ENCODE measurements around the gene NPC1L1. TPM values are rescaled to one million over a fixed set of nuclear protein-coding genes. Genes with fewer than 3 reads are reported as not detected.

NPC1L1 gene
- total and polyA plus RNA-seq, 2 of the 13 experiments (the other 11 are each of a cell fraction or from before 2014, with no cell fraction given) = 4.8 to 14.5 TPM

- H3K27me3 ChIP-seq (ENCODE audit: control insufficient read depth in 1 of 2, insufficient read depth in 2 of 2, low read length in 2 of 2) = no peaks in the 10 kb centered on the region
- H4K20me1 ChIP-seq (ENCODE audit: insufficient read depth, low read length) = no peaks in the 10 kb centered on the region
- in situ Hi-C loops (cut with HindIII; ENCODE audit: extremely low pct_ligation_motif_present, low pct_unique_long_range_greater_than_20kb) = no loop called here
- no peak overlapping the region for H3K4me3 ChIP-seq (replicated peaks in 1 of 3; ENCODE audit: insufficient read depth in 1 of 3, low read depth in 2 of 3, low read length in 3 of 3)
- H3K36me3 ChIP-seq (replicated peaks in 1 of 2; ENCODE audit: control insufficient read depth in 1 of 2, insufficient read depth in 2 of 2, low read length in 2 of 2) = peaks cover 16 to 49% of the 10 kb centered on the region in 2 experiments
- no peaks in the 10 kb centered on the region for H3K79me2 ChIP-seq (ENCODE audit: insufficient read depth, low read length)
- H3K9ac ChIP-seq (ENCODE audit: insufficient read depth, low read depth, low read length) = no peak overlapping the region
- ATAC-seq = no peak
- no peaks in the 10 kb centered on the region for H3K9me3 ChIP-seq (ENCODE audit: low read length)
- no peak for TF ChIP-seq NFRKB (IDR thresholded peaks at IDR 0.05)
- no peak for TF ChIP-seq THYN1 (CRISPR knock-in tag; IDR thresholded peaks at IDR 0.05; ENCODE audit: borderline replicate concordance, low read depth)
- TF ChIP-seq, protein P1, sequence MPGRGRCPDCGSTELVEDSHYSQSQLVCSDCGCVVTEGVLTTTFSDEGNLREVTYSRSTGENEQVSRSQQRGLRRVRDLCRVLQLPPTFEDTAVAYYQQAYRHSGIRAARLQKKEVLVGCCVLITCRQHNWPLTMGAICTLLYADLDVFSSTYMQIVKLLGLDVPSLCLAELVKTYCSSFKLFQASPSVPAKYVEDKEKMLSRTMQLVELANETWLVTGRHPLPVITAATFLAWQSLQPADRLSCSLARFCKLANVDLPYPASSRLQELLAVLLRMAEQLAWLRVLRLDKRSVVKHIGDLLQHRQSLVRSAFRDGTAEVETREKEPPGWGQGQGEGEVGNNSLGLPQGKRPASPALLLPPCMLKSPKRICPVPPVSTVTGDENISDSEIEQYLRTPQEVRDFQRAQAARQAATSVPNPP (CRISPR knock-in tag; IDR thresholded peaks at IDR 0.05) = no peak
- TF ChIP-seq ZNF7 (CRISPR knock-in tag; IDR thresholded peaks at IDR 0.05) = no peak
- no peak for TF ChIP-seq SOX5 (CRISPR knock-in tag; IDR thresholded peaks at IDR 0.05; ENCODE audit: borderline replicate concordance)
- no peak for TF ChIP-seq HNRNPL (IDR thresholded peaks at IDR 0.05; ENCODE audit: low read depth, low read length)
- no peak for TF ChIP-seq PHF21A (CRISPR knock-in tag; IDR thresholded peaks at IDR 0.05)
- FAIRE-seq = no peak
- H3K4me1 ChIP-seq (ENCODE audit: insufficient read depth, low read length) = no peaks in the 10 kb centered on the region
- H3K4me2 ChIP-seq (ENCODE audit: low read depth, low read length) = no peak overlapping the region
- intact Hi-C loops (cut with micrococcal nuclease; ENCODE audit: unreplicated experiment) = no loop called here
- no peak overlapping the region for H3K27ac ChIP-seq (ENCODE audit: extremely low read length, insufficient read depth, low read length)
- ChIA-PET POLR2A (no interaction called here), CTCF (ENCODE audit: low intra/inter-chr PET ratio, low total read pairs) (no interaction called here)
- 95% methylated on average over 7 of the region's 7 CpGs for WGBS (ENCODE audit: low lambda C conversion rate)
- no peak for DNase-seq (ENCODE audit: low spot score)
- no TSS peak for BruUV-seq (replicated peaks)
- no peak overlapping the region for H2AFZ ChIP-seq (ENCODE audit: low read length)
Observed at GRCh38 chr7:44519546-44519945, 21.6 kb downstream of the NPC1L1 start.

- intact Hi-C loops (cut with micrococcal nuclease; ENCODE audit: unreplicated experiment) = no loop called here
- in situ Hi-C loops (cut with HindIII; ENCODE audit: extremely low pct_ligation_motif_present, low pct_unique_long_range_greater_than_20kb) = no loop called here
- Histone ChIP-seq H3K79me2 (ENCODE audit: insufficient read depth, low read length) (no peaks in the 10 kb centered on the region), H4K20me1 (ENCODE audit: insufficient read depth, low read length) (no peaks in the 10 kb centered on the region), H2AFZ (ENCODE audit: low read length) (no peak overlapping the region), H3K4me2 (ENCODE audit: low read depth, low read length) (no peak overlapping the region), H3K4me3 (replicated peaks in 1 of 3; ENCODE audit: insufficient read depth in 1 of 3, low read depth in 2 of 3, low read length in 3 of 3) (no peak overlapping the region), H3K27me3 (ENCODE audit: control insufficient read depth in 1 of 2, insufficient read depth in 2 of 2, low read length in 2 of 2) (no peaks in the 10 kb centered on the region), H3K9me3 (ENCODE audit: low read length) (no peaks in the 10 kb centered on the region), H3K9ac (ENCODE audit: insufficient read depth, low read depth, low read length) (no peak overlapping the region), H3K36me3 (replicated peaks in 1 of 2; ENCODE audit: control insufficient read depth in 1 of 2, insufficient read depth in 2 of 2, low read length in 2 of 2) (peaks cover 15 to 49% of the 10 kb centered on the region in 2 experiments), H3K4me1 (ENCODE audit: insufficient read depth, low read length) (no peaks in the 10 kb centered on the region), H3K27ac (ENCODE audit: extremely low read length, insufficient read depth, low read length) (no peak overlapping the region)
- BruUV-seq (replicated peaks) = no TSS peak
- DNase-seq (ENCODE audit: low spot score) = no peak
- WGBS (ENCODE audit: low lambda C conversion rate) = 91% methylated on average over 3 of the region's 3 CpGs
- POLR2A ChIA-PET = no interaction called here
- CTCF ChIA-PET (ENCODE audit: low intra/inter-chr PET ratio, low total read pairs) = no interaction called here
- no peak for ATAC-seq
- FAIRE-seq = no peak
- TF ChIP-seq MTF1 (CRISPR knock-in tag; IDR thresholded peaks at IDR 0.05) = no peak
- no peak for TF ChIP-seq ZNF775 (CRISPR knock-in tag; IDR thresholded peaks at IDR 0.05; ENCODE audit: borderline replicate concordance)
- no peak for TF ChIP-seq BHLHE40 (IDR thresholded peaks at IDR 0.05; ENCODE audit: low read length)
- TF ChIP-seq PCBP1 (IDR thresholded peaks at IDR 0.05; ENCODE audit: borderline replicate concordance, low read depth, low read length) = no peak
- TF ChIP-seq CREB3 (CRISPR knock-in tag; IDR thresholded peaks at IDR 0.05) = no peak
- no peak for TF ChIP-seq ZFP90 (CRISPR knock-in tag; IDR thresholded peaks at IDR 0.05; ENCODE audit: borderline replicate concordance)
- no peak for TF ChIP-seq ZNF598 (CRISPR knock-in tag; IDR thresholded peaks at IDR 0.05; ENCODE audit: borderline replicate concordance)
- TF ChIP-seq ZNF12 (CRISPR knock-in tag; IDR thresholded peaks at IDR 0.05) = no peak
- no peak for TF ChIP-seq MIER3 (CRISPR knock-in tag; IDR thresholded peaks at IDR 0.05; ENCODE audit: borderline replicate concordance)
- TF ChIP-seq ZNF343 (CRISPR knock-in tag; IDR thresholded peaks at IDR 0.05) = no peak
- TF ChIP-seq SRSF1 (optimal IDR thresholded peaks at IDR 0.05; ENCODE audit: low read depth, low read length) = no peak
Observed at GRCh38 chr7:44518761-44519160, 22.4 kb downstream of the NPC1L1 start.

Data from HepG2 (cell line).